GM18909 (cell line): ENCODE measurements around the gene IGFBPL1.
"Not testable (repeated sequence)": the region's sequence is repeated elsewhere in the genome, so short reads cannot be mapped to it uniquely, and the experiment has no call there.

ENCODE experiments used
- ATAC-seq: cut with Tn5 transposase; IDR thresholded peaks from one replicate; pipeline ENCODE4 v1.9.1; 2021; ENCODE audit warnings: mild to moderate bottlenecking; ENCODE audit not compliant: unreplicated experiment, poor library complexity

Gene IGFBPL1

DNA sequence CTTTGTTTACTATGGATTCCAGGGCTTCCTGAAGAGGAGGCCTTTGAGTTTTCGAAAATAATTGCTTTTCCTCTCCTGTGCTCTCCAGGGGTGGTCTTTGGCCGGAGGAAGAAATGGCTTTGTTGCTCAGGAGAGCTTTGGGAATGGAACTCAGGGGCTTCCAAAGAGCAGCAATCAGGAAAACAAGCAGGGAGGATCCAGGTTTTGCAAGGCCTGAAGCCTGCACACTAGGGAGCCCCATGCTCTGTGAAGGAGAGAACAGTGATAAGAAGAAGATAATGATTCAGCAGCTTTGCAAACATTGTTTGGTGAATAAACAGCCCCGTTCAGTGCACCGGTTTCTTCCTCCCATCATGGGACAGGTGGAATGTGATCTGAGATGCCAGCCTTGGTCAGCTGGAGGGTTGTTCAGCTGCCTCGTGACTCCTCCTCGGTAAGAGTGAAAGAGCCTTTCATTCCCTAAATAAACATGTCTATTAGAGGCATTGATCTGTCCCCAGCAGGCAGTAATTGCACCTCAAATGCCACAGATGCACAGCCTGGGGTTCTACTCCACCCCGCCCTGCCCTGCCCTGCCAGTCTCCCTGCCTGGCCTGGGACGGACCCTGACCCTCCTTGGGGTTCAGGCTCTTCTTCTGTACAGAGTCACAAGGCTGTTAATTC is 43.3 kb downstream of the IGFBPL1 start:
- ATAC-seq = no peak

DNA sequence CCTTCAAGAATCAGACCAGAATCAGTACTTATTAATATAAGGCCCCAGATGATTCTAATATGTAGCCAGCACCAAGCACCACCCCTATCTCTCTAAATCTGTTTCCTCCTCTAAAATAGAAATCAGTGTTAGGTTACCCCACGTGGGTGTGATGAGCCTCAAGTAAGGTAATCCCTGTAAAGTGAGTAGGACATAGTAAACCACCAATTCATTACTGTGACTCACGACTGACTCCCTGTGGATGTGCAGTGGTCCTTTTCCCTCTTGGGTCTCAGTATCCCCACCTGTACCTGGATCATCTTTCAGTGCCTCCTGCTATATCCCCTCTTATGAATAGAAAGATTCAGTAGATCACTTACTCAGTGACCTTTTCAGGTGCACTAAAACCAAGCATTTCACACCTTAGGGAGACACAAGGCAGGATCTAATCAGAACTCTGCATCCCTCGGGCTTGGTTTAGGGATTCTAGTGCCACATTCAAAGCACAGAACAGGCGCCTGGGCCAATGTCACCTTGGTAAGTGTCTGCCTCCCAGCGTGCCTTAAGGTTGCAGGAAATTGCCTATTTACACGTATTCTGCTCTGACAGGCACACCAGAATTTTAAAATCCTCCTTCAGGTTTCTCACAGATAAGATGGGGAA is 43.9 kb downstream of the IGFBPL1 start:
- no peak for ATAC-seq

DNA sequence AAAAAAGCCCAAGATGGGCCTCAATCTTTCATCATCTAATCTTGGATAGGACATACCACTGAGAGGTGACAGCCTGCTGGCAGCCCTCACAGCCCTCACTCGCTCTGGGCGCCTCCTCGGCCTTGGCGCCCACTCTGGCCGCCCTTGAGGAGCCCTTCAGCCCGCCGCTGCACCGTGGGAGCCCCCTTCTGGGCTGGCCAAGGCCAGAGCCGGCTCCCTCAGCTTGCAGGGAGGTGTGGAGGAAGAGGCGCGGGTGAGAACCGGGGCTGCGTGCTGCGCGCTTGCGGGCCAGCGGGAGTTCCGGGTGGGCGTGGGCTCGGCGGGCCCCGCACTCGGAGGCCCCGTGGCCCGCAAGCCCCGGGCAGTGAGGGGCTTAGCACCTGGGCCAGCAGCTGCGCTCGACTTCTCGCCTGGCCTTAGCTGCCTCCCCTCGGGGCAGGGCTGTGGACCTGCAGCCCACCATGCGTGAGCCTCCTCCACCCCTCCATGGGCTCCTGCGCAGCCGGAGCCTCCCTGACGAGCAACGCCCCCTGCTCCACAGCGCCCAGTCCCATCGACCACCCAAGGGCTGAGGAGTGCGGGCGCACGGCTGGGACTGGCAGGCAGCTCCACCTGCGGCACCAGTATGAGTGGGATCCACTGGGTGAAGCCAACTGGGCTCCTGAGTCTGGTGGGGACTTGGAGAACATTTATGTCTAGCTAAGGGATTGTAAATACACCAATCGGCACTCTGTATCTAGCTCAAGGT is 46.7 kb downstream of the IGFBPL1 start:
- ATAC-seq = not testable (repeated sequence)

DNA sequence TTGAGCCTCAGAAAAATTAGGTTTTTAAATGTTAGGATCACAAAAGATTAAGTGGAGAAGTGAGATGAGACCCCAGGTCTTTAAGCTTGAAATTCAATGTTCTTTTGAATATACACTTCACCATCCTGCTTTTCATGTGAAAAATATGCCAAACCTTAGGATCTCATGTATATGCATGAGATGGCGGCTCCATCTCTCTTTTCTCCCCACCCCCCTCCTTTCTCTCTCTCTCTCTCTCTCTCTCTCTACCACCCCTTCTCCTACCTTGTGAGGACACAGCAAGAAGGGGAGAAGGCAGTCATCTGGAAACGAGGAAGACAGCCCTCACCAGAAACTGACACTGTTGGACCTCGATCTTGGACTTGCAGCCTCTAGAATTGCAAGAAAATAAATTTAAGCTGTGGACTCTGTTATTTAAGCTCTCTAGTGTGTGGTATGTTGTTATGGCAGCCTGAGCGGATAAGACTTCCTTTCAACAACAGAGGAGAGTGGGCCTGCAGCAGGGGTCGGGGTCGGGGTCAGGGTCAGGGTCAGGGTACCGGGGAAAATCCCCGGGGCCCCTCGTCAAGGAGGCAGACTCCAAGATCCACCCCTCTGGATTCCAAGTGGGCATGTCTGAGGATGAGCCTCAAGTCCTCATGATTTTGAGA is 48.1 kb downstream of the IGFBPL1 start:
- ATAC-seq = no peak

DNA sequence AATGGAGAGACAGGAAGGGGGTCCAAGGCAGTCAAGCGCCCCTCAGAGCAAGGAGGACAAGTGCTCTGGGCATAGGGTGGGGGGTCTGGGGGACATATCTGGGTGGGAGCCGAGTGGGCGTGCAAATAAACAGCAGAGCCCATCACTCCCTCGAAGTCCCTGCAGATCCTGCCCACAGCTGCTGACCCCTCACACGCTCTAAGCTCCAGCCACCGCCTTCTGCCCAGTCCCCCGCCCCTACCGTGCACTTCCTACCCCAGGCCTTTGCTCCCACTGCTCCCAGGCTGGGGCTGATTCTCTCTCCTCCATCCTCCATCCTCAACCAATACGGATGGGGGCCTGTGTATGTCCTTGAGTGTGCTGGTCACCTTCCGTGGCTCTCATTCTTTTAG is 48.7 kb downstream of the IGFBPL1 start:
- ATAC-seq = no peak

DNA sequence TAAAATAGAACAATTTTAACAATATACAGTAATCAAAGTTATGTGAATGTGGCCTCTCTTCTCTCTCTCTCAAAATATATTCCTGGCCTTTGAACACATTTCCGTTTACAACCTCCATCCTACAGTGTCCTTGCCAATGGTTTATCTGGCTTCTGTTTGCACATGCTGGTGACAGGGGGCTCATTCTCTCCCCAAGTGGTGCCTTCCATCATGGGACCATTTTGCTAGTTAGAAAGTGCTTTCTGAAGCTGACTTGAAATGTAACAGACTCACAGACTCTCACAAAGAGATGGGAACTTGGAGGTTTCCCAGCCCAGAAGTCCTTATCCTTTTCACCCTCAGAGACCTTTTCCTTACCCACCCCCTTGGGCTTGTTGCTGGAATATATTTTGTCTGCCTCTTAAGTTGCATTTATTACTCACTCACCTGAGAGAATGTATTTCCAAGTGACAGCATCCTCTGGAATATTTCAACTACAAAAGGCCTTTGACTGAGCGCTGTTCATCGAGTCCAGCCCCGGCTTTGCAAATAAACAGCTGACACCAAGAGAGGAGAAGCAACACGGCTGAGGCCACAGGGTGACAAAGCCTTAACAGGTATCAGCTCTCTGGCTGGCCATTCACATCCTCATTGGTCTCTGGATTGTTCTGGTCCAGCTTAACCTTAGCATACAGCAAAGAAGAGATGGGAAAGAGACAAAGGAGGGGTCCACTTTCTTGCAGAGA is 49.2 kb downstream of the IGFBPL1 start:
- ATAC-seq = no peak

DNA sequence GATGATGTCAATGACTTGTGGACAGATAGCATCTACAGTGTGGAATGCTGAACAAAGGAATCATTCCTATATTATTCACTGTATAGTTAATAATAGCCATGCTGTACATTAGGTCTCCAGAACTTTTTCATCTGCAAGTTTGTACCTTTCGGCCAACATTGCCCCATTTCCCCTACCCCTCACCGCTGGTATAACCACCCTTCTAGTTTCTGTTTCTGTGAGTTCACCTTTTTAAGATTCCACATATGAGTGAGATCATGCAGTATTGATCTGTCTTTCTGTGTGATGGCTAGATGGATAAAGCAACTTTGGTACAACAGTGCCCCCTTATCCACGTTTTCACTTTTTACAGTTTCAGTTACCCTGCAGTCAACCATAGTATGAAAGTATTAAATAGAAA is 50.6 kb downstream of the IGFBPL1 start:
- no peak for ATAC-seq

DNA sequence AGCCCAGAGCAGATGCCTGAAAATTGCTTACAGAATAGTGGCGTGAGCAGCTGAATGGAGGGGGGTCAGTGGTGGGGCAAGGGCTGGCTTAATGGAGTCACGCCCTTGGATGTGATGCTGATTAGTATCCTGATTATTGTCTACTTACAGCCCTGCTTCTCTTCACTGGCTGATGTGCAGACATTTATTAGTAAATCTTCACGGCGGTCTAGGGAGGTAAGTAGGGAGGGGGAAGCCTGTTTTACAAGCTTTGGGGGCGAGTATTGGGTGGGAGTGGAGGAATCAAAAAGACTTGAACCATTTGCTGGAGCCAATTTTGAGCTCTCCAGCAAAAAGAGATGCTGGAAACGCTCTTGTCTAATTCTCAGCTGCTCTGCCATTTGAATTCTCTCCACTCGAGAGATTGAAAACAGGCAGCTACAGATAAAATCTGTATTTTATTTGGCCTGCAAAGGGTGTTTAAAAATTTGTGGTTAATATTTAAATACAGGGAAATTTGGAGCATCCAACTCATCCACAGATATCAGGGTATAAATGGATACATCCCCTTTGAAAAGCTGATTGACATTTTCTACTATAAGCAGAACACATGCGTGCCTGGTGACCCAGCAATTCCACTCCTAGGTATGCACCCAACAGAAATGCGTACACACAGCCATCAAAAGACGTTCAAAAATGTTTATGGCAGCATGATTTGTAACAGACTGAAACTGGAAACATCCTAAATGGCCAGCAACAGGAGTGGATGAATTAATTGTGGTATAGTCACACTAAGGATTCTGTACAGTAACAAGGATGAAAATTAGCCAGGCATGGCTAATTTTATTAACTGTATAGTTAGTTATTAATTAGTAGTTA is 51.3 kb downstream of the IGFBPL1 start:
- no peak for ATAC-seq

DNA sequence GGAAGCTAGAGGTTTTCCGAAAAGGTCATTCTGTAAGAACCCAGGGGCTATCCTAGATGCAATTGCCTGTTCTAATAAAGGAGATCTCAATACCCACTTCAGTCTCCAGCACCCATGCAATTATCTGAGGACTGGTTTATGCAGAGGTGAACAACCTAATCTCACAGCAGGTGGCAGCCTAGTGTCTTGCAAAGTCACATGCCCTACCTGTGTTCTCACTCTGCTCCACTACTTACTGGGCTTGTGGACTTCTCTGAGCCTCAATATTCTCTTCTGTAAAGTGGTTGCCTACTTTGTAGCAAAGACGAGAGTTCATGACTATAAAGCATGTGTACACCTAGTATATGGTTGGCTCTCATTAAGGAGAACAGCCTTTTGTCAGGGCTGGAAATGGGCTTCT is 52.8 kb downstream of the IGFBPL1 start:
- peak; percentile 65 for ATAC-seq

DNA sequence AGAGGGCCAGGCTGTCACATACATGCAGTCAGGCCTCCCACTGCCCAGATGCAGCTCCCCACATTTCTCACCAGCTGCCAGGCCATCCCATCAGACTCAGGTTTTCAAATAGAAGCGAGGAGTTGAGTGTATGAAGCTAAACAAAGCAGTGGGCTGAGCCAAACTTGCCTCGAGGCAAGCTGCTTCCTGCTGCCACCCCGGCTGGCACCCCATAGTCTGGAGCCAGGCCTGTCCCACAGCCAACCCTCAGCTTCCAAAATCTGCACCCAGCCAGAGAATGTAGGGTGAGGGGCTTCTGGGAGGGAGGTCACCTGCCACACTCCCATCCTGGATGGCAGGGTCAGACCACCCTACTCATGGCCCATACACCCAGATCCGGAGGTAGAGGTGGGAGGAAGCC is 54.1 kb downstream of the IGFBPL1 start:
- ATAC-seq = no peak

DNA sequence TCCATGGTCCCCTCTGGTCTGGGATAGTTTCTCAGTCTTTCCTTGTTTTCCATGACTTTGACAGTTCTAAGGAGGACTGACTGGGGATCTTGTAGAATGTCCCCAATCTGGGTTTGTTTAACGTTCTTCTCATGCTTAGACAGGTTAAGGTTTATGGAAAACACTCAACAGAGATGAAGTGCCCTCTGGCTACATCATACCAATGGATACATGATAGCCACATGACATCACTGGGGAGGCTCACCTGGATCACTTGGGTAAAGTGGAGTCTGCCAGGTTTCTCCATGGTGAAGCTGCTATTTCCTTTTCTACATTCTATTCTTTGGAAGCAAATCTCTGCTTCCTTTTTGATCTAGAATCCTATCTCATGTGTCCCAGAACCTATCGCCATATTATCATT is 55.5 kb downstream of the IGFBPL1 start:
- no peak for ATAC-seq

DNA sequence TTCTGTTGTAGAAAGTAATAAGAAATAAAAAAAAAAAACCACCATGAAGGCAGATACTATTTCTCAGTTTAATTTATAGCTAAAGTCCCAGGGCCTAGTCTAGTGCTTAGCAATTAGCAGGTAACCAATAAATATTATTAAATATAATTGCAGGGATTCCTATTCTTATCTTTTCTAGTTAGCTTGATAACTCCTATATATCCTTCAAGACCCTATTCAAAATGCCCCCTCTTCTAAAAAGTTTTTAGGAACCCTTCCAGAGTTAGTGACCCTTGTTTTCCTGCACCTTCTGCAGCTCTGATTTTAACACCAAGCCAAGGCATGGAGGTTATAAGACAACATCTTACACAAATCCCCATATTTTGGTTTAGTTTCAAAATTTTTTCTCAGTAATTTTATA is 56.4 kb downstream of the IGFBPL1 start:
- ATAC-seq = no peak

DNA sequence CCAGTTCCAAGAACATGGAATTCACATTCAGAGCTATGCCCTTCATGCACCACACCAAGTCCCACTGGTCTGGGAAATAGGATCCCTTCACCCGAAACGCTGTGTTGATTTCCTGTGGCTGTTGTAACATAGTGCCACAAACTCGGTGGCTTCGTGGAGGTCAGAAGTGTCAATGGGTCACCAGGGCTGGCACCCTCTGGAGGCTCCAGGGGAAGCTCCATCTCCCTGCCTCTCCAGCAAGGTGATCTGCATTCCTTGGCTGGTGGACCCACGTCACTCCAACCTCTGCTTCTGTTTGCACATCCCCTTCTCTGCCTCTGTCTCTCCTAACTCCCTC is 60.7 kb downstream of the IGFBPL1 start:
- no peak for ATAC-seq

DNA sequence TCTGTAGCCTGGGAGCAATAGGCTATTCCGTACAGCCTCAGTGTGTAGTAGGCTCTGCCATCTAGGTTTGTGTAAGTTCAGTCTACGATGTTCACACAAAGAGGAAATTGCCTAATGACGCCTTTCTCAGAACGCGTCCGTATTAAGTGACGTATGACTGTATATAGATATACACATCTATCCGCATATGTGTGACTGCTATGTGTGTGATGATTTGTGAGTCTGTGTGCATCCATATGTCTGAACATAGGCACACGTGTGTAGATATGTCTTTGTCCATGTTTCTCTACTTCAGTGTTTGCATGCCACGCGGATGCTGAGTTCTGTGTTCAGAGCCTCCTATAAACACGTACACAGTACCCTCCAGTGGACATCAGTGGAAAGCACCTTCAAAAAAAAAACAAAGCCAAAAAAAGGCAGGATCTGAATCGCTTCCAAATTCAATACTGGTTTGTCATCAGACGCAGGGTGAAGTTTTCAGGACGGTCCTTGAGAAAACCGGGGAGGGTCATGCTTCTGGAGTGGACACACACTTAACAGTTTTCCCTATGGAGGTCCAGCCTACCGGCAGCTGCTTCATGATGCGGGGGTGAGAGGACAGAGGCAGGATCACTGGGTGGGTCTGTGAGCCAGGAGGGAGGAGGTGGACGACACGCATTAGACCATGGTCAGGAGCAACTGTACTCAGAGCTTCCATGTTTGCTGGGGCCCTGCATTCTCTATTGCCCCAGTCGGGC is 61.2 kb downstream of the IGFBPL1 start:
- ATAC-seq = peak; percentile 61

DNA sequence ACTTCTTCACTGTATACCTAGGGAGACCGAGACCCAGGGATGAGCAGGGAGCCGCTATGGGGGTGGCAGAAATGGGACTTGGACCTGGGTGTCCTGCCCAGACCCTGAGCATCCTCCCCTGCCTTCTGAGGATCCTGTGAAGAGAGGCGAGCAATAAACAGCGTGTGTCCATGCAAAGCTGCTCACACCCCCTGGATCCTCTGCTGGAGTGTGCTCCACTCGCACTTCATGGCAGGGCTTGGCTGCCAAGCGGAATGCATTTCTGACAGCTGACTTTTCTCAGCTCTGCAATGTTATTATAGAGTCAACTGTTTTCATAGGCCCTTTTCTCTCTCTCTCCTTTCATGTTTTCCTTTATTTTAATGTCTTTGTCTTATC is 62.8 kb downstream of the IGFBPL1 start:
- no peak for ATAC-seq

DNA sequence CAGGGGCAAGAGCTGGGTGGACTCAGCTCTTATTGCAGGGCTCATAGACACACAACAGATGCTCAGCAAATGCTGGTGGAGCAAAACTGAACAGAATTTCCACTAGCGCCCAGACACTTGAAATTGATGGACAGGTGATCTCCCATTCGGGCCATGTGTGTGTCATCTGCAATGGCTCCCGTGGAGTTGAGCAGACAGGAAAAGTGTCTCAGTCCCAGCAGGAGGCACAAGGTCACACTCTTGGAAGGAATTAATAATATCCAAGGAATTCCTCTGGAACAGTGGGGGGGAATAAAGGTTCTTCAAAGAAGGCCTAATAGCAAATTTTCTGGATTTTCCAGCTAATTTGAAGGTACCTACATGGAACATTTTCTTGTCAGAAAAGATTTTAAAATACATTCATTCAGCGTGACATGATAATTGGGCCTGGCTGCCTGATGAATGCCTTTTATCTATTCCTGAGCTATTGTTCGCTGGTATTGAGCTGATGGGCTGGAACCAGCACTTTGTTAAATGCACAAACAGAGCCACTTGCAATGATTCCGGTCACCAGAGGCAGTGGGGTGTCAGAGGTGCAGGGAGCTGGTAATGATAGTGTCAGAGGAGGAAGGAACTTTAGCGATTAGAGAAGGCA is 63.3 kb downstream of the IGFBPL1 start:
- ATAC-seq = no peak

DNA sequence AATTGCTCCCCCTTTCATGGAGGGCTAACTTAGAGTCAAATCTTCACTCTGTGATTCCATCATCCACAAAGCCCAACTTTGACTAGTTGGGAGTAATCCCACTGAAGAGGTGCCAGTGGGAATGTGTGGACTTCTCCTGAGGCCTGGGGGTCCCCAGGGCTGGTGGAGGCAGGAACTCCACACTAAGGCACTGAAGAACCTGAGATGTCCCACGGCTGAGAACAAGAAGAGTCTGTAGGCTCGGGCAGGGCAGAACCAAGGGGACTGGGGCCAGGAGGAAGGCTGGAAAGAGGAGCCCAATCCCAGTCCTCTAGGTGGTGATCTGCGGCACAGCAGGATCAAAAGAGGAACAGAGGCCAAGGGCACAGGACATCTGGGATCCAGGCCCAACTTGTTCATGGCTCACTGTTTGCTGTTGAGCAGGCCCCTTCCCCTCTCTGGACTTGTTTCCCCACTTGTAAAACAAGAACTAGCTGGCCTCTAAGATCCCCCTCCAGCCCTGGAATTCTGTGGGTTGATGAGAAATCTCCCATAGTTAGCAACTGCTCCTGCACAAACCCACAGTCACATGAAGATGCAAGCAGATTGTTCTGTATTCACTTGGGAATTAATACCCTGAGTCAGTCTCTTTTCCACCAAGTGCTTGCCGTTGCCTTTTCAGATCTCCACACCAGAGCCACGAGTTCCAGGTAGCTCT is 64.4 kb downstream of the IGFBPL1 start:
- ATAC-seq = no peak

DNA sequence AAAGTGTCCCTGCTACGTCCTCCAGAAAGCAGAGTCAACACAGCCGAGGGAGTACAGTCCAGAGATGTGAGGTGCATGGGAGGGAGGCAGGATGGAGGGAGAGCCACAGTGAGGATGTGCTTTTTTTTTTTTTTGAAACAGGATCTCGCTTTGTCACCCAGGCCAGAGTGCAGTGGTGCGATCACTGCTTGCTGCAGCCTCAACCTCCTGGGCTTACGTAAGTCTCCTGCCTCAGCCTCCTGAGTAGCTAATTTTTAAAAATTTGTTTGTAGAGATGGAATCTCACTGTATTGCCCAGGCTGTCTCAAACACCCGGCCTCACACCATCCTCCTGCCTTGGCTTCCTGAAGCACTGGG is 65.0 kb downstream of the IGFBPL1 start:
- ATAC-seq = no peak
